GM12874 (cell line): ENCODE data around the gene STXBP2.

Experiments
- CTCF ChIP-seq: IDR thresholded peaks from 2 replicates; pipeline ENCODE4 v1.5.1; 2011; ENCODE audit warnings: low read depth, mild to moderate bottlenecking, control low read depth, low read length, moderate library complexity; ENCODE audit not compliant: insufficient read depth

STXBP2 gene

DNA sequence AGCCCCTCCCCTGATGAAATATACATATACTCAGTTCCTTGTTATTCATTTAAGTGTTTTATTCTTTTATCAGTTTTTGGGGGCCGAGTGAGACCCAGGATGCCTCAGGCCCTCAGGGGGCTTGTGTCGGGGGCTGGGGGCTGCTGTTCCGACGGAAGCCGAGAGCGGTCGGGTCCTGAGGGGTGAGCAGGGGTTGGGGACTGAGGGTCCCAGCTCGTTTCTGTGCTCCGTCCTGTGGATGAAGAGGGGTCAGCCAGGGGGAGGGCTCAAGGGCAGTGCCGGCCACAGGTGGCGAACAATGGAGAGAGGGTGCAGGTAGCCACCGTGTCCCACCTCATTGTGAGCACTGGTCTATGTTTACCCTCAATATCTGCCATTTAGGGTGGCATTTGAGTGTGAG is 5.3 kb upstream of the STXBP2 start:
- no peak for TF ChIP-seq CTCF

GRCh38 chr19:7632340-7633203 is 4.3 kb upstream of the STXBP2 start:
- TF ChIP-seq CTCF: no peak

GRCh38 chr19:7633698-7634097 is 3.2 kb upstream of the STXBP2 start, which contains the start of gene PCP2:
Gene PCP2, minus strand, starts transcription at chr19:7633719. Its CDS starts 262 bp downstream, at chr19:7633457.
- TF ChIP-seq CTCF: no peak

DNA sequence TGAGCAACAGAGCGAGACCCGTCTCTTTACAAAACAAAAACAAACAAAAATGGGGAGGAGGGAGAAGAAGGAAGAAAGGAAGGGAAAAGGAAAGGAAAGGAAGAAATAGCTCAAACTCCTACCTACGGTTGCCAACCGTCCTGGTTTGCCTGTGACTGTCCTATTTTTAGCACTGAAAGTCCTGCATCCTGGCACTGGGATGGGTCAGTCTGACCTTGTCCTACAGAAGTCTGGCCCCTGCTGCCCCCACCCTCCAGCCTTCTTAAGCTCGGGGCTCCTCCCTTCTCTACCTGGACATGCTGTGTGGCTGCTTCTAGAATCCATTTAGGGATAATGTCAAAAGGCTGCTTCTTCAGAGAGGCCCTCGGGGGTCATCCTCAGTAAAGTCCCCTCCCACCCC is 1.2 kb upstream of the STXBP2 start:
- TF ChIP-seq CTCF: no peak

DNA sequence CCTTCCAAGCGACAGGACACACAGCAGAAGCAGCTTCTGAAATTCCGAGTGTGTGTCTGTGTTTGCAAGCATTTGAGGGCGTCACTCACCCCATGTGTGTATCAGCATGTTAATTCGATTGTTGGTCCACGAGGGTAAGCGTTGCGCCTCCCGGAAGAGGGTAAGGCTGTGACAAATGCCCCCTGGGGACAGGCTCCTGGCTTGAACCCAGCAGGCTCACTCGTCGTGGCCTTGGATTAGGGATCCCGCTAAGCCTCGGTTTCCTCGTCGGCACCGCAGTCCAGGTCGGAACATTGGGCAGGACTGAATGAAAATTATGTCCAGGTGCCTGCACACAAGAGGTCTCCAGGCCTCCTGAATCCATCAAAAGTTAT is 606 bp upstream of the STXBP2 start:
- no peak for TF ChIP-seq CTCF

DNA sequence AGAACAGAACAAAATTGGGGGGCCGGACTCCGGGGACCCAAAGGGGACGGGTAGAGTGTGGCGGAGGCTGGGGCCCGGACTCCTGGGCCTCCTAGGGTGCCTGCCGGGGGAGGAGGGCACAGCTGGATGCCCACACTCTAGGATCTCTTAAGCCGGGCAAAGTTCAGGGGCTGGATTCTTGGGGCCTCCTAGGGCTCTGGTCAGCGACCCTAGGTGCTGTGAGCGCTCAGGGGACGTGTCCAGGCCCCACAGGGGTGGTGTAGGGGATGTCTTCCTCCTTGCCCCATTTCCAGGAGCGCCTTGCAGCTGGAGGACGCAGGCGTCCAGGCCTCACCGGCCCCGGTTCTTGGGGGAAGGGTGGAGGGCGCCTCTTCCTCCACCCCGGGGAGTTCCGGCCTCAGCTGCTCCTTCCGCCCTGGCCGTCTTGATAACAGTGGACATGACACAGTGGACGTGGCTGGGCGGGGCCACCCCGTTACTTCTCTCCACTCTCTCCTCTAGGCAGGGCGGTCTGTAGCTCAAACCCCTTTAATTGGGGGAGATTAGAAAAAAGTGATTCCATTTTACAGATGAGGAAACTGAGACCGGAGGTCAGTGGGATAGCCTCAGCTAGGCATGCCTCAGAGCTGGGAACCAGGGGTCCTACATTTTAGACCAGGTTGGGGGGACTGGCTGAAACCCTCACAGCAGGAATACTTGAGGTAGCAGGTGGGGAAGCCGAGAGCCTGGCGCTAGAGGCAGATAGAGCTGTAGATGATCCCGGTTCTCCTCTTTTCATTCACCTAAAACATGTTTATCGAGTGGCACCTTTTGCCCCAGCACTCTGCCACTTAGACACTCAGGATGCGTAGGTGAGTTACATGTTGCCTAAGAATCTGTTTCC is 705 bp downstream of the STXBP2 start:
- no peak for TF ChIP-seq CTCF

- TF ChIP-seq CTCF: no peak
Measured at GRCh38 chr19:7638802-7639465, 2.0 kb downstream of the STXBP2 start.
